Measurements from ENCODE around the gene TLL2.

DNA sequence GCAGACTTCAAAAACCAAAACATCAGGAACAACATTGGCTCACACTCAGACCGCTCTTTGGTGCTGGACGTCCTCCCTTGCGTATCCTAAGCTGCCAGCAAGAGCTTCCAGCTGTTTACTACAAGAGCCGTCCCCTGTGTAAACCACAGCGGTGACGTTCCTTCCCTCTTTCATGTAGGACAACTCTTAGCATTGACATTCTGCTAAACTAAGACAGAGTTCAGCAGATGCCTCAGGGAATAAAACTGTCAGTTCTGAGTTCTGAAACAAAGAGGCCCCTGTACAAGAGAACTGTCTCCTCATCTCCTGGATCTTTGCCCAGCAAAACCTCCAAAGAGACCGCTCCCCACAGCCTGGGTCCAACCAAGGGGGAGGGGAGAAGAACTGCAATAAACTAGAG is 97.1 kb downstream of the TLL2 start:
- TF ChIP-seq GATA3 (IDR thresholded peaks at IDR 0.05; ENCODE audit: low read depth, low read length) (no peak), GATA2 (IDR thresholded peaks at IDR 0.05; ENCODE audit: low read depth, low read length) (no peak)

Data from SH-SY5Y (cell line).